ENCODE results near the gene CAV3. TPM values are rescaled to one million over a fixed set of nuclear protein-coding genes. Genes with fewer than 3 reads are reported as not detected.

Gene CAV3
- total and polyA plus RNA-seq, 2 donors (not counting 3 experiments of a cell fraction or from before 2014, with no cell fraction given) = not detected

DNA sequence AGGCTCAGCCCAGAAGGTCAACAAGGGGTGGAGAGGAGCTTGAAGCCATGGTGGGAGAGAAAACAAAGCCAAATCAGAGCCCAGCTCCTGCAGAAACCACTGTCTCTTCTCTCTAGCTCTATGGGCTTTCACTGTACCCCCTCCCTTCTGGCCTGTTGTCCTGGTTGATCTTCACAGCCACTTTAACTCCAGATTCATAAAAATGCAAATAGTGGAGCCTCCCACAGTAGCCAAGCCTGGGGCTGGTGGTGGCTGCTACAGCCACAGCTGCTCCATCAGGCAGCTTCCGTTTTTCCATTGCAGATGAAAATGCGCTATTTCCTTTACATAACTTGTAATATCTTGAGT, 20.7 kb upstream of the CAV3 start:
- Histone ChIP-seq H3K27ac (ENCODE audit: insufficient read depth, low read depth, low read length) (no peak overlapping the region), H3K36me3 (ENCODE audit: control insufficient read depth in 2 of 2, extremely low read depth in 1 of 2, insufficient read depth in 2 of 2, low read length in 2 of 2) (no peaks in the 10 kb centered on the region), H3K9me3 (replicated peaks; ENCODE audit: control insufficient read depth, insufficient read depth, low read length) (no peaks in the 10 kb centered on the region), H3K79me2 (ENCODE audit: control insufficient read depth, insufficient read depth, low read length) (no peaks in the 10 kb centered on the region), H4K20me1 (replicated peaks; ENCODE audit: control insufficient read depth, extremely low read depth, insufficient read depth, low read length) (no peaks in the 10 kb centered on the region), H3K9me1 (replicated peaks; ENCODE audit: control insufficient read depth, extremely low read depth, insufficient read depth, low read length) (no peaks in the 10 kb centered on the region), H3K9ac (replicated peaks; ENCODE audit: extremely low read depth, insufficient read depth, low read length) (no peak overlapping the region), H3K27me3 (ENCODE audit: control insufficient read depth in 2 of 2, insufficient read depth in 2 of 2, low read length in 2 of 2) (no peaks in the 10 kb centered on the region), H3K4me2 (ENCODE audit: insufficient read depth, low read length) (no peak overlapping the region), H2AFZ (ENCODE audit: low read depth, low read length) (no peak overlapping the region), H3K4me1 (ENCODE audit: control insufficient read depth, extremely low read depth, insufficient read depth, low read length) (no peaks in the 10 kb centered on the region), H3K4me3 (replicated peaks in 1 of 3; ENCODE audit: insufficient read depth in 1 of 3, low read depth in 1 of 3, low read length in 3 of 3) (no peak overlapping the region)
- dilution Hi-C loops (cut with MboI; ENCODE audit: extremely low pct_ligation_motif_present, low sequenced_read_pairs) = no loop called here
- no TSS peak for BruUV-seq (replicated peaks)
- TF ChIP-seq, protein P1, sequence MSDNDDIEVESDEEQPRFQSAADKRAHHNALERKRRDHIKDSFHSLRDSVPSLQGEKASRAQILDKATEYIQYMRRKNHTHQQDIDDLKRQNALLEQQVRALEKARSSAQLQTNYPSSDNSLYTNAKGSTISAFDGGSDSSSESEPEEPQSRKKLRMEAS (IDR thresholded peaks at IDR 0.05; ENCODE audit: insufficient read depth, insufficient read length) = no peak
- TF ChIP-seq MYC (IDR thresholded peaks at IDR 0.05; ENCODE audit: low read depth, low read length) (no peak), JUN (IDR thresholded peaks at IDR 0.05; ENCODE audit: borderline replicate concordance, insufficient read depth, insufficient read length, low read depth) (no peak), EZH2 (IDR thresholded peaks at IDR 0.05; ENCODE audit: borderline replicate concordance, low read depth, low read length, severe bottlenecking) (no peak), FOS (IDR thresholded peaks at IDR 0.05; ENCODE audit: borderline replicate concordance, insufficient read depth, low read length) (no peak), POLR2AphosphoS5 (IDR thresholded peaks at IDR 0.05; ENCODE audit: insufficient read depth, low read depth, low read length) (no peak), POLR2A (IDR thresholded peaks at IDR 0.05; ENCODE audit: low read depth, low read length) (no peak), GATA2 (IDR thresholded peaks at IDR 0.05; ENCODE audit: insufficient read depth, insufficient read length, low read depth, low read length) (no peak)
- TF ChIP-seq, protein P2, sequence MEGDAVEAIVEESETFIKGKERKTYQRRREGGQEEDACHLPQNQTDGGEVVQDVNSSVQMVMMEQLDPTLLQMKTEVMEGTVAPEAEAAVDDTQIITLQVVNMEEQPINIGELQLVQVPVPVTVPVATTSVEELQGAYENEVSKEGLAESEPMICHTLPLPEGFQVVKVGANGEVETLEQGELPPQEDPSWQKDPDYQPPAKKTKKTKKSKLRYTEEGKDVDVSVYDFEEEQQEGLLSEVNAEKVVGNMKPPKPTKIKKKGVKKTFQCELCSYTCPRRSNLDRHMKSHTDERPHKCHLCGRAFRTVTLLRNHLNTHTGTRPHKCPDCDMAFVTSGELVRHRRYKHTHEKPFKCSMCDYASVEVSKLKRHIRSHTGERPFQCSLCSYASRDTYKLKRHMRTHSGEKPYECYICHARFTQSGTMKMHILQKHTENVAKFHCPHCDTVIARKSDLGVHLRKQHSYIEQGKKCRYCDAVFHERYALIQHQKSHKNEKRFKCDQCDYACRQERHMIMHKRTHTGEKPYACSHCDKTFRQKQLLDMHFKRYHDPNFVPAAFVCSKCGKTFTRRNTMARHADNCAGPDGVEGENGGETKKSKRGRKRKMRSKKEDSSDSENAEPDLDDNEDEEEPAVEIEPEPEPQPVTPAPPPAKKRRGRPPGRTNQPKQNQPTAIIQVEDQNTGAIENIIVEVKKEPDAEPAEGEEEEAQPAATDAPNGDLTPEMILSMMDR (IDR thresholded peaks at IDR 0.05; ENCODE audit: extremely low read depth in 1 of 2, insufficient read depth in 1 of 2, low read depth in 1 of 2, low read length in 2 of 2) = no peak
- ChIA-PET CTCF (interaction anchor here (0.8 to 2.4 kb wide), 3 partner anchors 17 to 56 kb away, joined by 3 to 12 read pairs (median 8); partner anchors contain the start of gene OXTR), POLR2A (no interaction called here)
- FAIRE-seq (no peak), DNase-seq (ENCODE audit: low read depth, low spot score) (no peak)
- intact Hi-C loops (cut with micrococcal nuclease) = no loop called here
